Thyroid gland (tissue), 4 donors: ENCODE data around the gene CILP.

Source experiments
- CTCF ChIP-seq, 6 experiments: fragments of 200-600 bp in 3 of 6; fragments of 450-650 bp in 3 of 6; sonication (generic) in 3 of 6; IDR thresholded peaks; one replicate each; pipeline ENCODE4 v1.5.1; 2016 to 2019; ENCODE audit warnings: antibody characterized with exemption in 6 of 6, mild to moderate bottlenecking in 2 of 6, inconsistent platforms in 1 of 6, moderate library complexity in 1 of 6
- POLR2A ChIP-seq, 2 donors: fragments of 450-650 bp; IDR thresholded peaks; one replicate each; pipeline ENCODE4 v1.6.1; 2017; ENCODE audit warnings: antibody characterized with exemption in 2 of 2, mild to moderate bottlenecking in 2 of 2, moderate library complexity in 1 of 2

GRCh38 chr15:65184305-65184867 is 26.9 kb downstream of the CILP start:
- TF ChIP-seq CTCF (IDR thresholded peaks at IDR 0.05): no peak
- no peak for TF ChIP-seq POLR2A (IDR thresholded peaks at IDR 0.05)
